ENCODE results near the gene CCDC61. TPM values are rescaled to one million over a fixed set of nuclear protein-coding genes. Genes with fewer than 3 reads are reported as not detected.

The CCDC61 gene
- total RNA-seq, 3 donors from 2014 or later: 16.5 to 25.0 (median 17.6) TPM

DNA sequence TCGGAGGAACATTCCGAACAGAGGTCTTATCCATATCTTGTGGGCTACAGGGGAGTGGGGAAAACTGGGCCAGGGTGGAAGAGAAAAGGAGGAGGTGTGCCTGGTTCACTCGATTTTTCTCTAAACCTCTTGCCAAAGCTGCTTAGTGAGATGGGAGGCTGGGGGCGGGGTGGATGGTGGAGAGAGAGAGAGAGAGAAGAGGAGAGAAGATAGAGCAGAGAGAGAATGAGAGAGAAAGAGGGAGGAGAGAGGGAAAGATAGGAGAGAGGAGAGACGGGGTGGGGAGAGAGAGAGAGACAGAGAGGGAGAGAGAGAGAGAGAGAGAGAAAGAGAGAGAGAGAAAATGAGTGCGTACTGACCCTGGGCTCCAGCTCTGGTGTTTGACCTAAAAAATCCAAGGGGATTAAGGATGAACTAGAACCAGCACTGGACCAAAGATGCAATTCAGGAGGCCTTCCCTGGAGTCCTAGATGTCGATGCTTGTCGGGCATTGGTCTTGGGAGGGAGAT, 35.7 kb upstream of the CCDC61 start:
- Histone ChIP-seq H3K9me3 (no peaks in the 10 kb centered on the region), H3K4me3 (no peak overlapping the region), H3K36me3 (ENCODE audit: low read depth) (no peaks in the 10 kb centered on the region), H3K4me1 (ENCODE audit: low read depth) (no peaks in the 10 kb centered on the region)
- TF ChIP-seq CTCF (IDR thresholded peaks at IDR 0.05): no peak
- DNase-seq: no peak
- intact Hi-C loops (cut with DNase I, micrococcal nuclease): no loop called here
- no peak for ATAC-seq

DNA sequence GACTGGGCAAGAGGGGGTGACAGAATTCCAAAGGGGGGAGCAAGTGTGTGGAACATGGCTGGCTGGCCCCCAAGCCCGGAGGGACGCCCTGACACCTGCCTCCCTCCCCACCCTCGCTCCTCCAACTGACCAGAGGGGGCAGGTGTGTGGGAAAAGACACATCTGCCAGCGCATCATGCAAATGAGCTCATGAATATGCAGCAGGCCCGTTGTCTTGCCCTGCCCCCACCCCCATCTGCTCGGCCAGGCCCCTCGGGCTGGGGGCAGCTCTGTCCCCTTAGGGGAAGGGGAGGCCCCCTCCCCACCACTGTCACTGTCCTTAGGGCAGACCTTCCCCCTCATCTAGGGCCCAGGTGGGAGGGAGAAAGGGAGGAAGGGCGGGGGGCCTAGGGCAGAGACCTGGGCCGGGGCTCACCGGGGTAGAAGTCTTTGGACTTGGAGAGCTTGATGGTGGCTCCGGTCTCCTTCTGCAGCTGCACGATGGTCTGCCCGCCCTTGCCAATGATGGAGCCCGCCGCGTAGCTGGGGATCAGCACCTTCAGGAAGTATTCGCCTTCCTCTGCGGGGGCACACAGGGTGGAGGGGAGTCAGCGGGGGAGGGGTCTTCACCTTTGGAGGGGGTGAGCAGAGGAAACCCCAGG, 34.6 kb upstream of the CCDC61 start:
- no peak for ATAC-seq
- H3K4me1 ChIP-seq (ENCODE audit: low read depth): no peaks in the 10 kb centered on the region
- no peak for DNase-seq
- H3K9me3 ChIP-seq: no peaks in the 10 kb centered on the region
- H3K36me3 ChIP-seq (ENCODE audit: low read depth): no peaks in the 10 kb centered on the region
- H3K4me3 ChIP-seq: no peak overlapping the region
- TF ChIP-seq CTCF (IDR thresholded peaks at IDR 0.05): no peak
- intact Hi-C loops (cut with DNase I, micrococcal nuclease): no loop called here

DNA sequence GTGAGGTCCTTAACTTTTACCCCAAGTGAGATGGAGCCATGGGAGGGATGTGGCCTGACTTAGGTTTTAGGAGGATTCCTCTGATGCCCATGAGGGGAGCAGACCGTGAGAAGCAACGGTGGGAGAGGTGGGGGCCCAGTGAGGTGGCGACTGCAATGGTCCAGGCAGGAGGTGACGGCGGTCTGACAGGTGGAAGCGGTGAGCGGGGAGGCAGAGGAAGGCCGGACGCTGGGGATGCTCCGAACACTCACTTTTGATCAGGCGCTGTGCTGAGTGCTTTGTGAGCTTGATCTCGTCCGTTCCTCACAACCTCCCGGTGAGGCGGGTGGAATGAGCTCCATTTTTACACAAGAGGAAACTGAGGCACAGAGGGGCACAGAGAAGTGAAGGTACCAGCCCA, 33.2 kb upstream of the CCDC61 start:
- intact Hi-C loops (cut with DNase I, micrococcal nuclease): no loop called here
- ATAC-seq (no peak), DNase-seq (no peak)
- TF ChIP-seq CTCF (IDR thresholded peaks at IDR 0.05): no peak
- H3K9me3 ChIP-seq: no peaks in the 10 kb centered on the region
- no peak overlapping the region for H3K4me3 ChIP-seq
- H3K36me3 ChIP-seq (ENCODE audit: low read depth): no peaks in the 10 kb centered on the region
- H3K4me1 ChIP-seq (ENCODE audit: low read depth): no peaks in the 10 kb centered on the region

DNA sequence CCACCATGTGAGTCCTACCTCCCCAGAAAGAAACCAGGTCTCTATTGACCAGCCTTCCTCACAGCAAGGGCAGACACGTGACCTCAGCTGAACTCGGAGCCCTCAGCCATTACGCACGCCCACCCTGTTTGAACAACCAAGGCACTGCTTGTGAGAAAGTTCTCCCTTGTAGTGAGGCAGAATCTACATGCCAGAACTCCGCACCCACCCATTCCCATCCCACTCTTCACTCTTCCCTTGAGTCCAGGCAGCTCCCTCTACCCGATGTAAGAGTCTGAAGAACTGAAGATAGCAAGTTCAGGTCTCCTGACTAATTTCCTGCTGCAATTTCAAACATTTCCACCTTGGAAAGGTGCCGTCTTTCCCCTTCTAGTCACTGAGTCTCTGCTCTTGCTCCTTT, 28.0 kb upstream of the CCDC61 start:
- no peak for DNase-seq
- Histone ChIP-seq H3K36me3 (ENCODE audit: low read depth) (no peaks in the 10 kb centered on the region), H3K9me3 (no peaks in the 10 kb centered on the region), H3K4me3 (no peak overlapping the region), H3K4me1 (ENCODE audit: low read depth) (no peaks in the 10 kb centered on the region)
- TF ChIP-seq CTCF (IDR thresholded peaks at IDR 0.05): no peak
- ATAC-seq: no peak
- intact Hi-C loops (cut with DNase I, micrococcal nuclease): no loop called here

GRCh38 chr19:45968626-45969025, 26.6 kb upstream of the CCDC61 start:
- DNase-seq (no peak), ATAC-seq (no peak)
- intact Hi-C loops (cut with DNase I, micrococcal nuclease): no loop called here
- Histone ChIP-seq H3K36me3 (ENCODE audit: low read depth) (no peaks in the 10 kb centered on the region), H3K4me1 (ENCODE audit: low read depth) (peaks cover 2% of the 10 kb centered on the region), H3K9me3 (no peaks in the 10 kb centered on the region), H3K4me3 (no peak overlapping the region)
- TF ChIP-seq CTCF (IDR thresholded peaks at IDR 0.05): no peak

- H3K4me3 ChIP-seq: no peak overlapping the region
- ATAC-seq: no peak
- H3K36me3 ChIP-seq (ENCODE audit: low read depth): no peaks in the 10 kb centered on the region
- peaks cover 2% of the 10 kb centered on the region for H3K4me1 ChIP-seq (ENCODE audit: low read depth)
- H3K9me3 ChIP-seq: no peaks in the 10 kb centered on the region
- intact Hi-C loops (cut with DNase I, micrococcal nuclease): no loop called here
- TF ChIP-seq CTCF (IDR thresholded peaks at IDR 0.05): no peak
- no peak for DNase-seq
These were observed 25.6 kb upstream of the CCDC61 start for GRCh38 chr19:45969676-45970075.
